DND-41 (cell line): ENCODE data around the gene AHCYL2.

Experiments used
- EZH2 ChIP-seq: IDR thresholded peaks from 3 replicates; pipeline ENCODE4 v1.6.1; 2012; ENCODE audit warnings: borderline replicate concordance, low read depth, mild to moderate bottlenecking, moderate library complexity, low read length, inconsistent platforms; ENCODE audit not compliant: severe bottlenecking
- TF ChIP-seq, protein P1 (sequence below): IDR thresholded peaks from 2 replicates; pipeline ENCODE4 v1.5.1; 2012; ENCODE audit warnings: borderline replicate concordance, low read length, moderate library complexity, mild to moderate bottlenecking; ENCODE audit not compliant: poor library complexity, severe bottlenecking; ENCODE audit errors: extremely low read depth

DNA sequence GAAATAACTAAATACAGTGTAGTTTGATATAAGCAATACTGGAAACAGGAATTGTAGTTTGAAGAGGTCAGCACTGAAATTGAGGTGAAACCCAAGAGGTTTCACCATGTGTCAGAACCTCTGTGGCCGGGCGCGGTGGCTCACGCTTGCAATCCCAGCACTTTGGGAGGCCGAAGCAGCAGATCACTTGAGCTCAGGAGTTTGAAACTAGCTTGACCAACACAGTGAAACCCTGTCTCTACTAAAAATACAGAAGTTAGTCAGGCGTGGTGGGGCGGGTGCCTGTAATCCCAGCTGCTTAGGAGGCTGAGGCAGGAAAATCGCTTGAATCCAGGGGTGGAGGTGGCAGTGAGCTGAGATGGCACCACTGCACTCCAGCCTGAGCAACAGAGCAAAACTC lies 13.7 kb downstream of the AHCYL2 start:
- TF ChIP-seq, protein P1, sequence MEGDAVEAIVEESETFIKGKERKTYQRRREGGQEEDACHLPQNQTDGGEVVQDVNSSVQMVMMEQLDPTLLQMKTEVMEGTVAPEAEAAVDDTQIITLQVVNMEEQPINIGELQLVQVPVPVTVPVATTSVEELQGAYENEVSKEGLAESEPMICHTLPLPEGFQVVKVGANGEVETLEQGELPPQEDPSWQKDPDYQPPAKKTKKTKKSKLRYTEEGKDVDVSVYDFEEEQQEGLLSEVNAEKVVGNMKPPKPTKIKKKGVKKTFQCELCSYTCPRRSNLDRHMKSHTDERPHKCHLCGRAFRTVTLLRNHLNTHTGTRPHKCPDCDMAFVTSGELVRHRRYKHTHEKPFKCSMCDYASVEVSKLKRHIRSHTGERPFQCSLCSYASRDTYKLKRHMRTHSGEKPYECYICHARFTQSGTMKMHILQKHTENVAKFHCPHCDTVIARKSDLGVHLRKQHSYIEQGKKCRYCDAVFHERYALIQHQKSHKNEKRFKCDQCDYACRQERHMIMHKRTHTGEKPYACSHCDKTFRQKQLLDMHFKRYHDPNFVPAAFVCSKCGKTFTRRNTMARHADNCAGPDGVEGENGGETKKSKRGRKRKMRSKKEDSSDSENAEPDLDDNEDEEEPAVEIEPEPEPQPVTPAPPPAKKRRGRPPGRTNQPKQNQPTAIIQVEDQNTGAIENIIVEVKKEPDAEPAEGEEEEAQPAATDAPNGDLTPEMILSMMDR, result no peak
- no peak for TF ChIP-seq EZH2
